Activated T-cell treated with anti-CD3 and anti-CD28 coated beads, Interleukin-2, amount 50 U/mL, for 4 hours (primary cell): ENCODE data around the gene PRKAR2A. TPM values are rescaled to one million over a fixed set of nuclear protein-coding genes. Genes with fewer than 3 reads are reported as not detected.

Experiments used
- ATAC-seq, 2 donors: fragments of 200-7000 bp; cut with Tn5 transposase; one replicate each; pipeline ENCODE4 v1.10.0; 2021
- DNase-seq: peaks from one replicate; pipeline ENCODE4 v3.0.0-alpha.2; 2020
- H3K27me3 Mint-ChIP-seq: one replicate; pipeline ENCODE4 v1.8.0; 2021; ENCODE audit warnings: low read depth, mixed read lengths
- H3K36me3 Mint-ChIP-seq: one replicate; pipeline ENCODE4 v1.8.0; 2022; ENCODE audit warnings: mixed read lengths; ENCODE audit not compliant: insufficient read depth
- H3K4me1 Mint-ChIP-seq: one replicate; pipeline ENCODE4 v1.8.0; 2021; ENCODE audit warnings: low read depth, mixed read lengths
- H3K4me3 Mint-ChIP-seq: one replicate; pipeline ENCODE4 v1.8.0; 2021; ENCODE audit warnings: mild to moderate bottlenecking, moderate library complexity, mixed read lengths
- H3K9me3 Mint-ChIP-seq: one replicate; pipeline ENCODE4 v1.8.0; 2021; ENCODE audit warnings: mixed read lengths
- total RNA-seq, 3 donors: library from RNA; stranded (reverse); gene quantifications; one replicate each; pipeline ENCODE4 v1.2.1, GENCODE V29; 2021

The PRKAR2A gene
- 10 to 100 TPM; 60.7 to 75.9 (median 70.7) TPM for total RNA-seq

DNA sequence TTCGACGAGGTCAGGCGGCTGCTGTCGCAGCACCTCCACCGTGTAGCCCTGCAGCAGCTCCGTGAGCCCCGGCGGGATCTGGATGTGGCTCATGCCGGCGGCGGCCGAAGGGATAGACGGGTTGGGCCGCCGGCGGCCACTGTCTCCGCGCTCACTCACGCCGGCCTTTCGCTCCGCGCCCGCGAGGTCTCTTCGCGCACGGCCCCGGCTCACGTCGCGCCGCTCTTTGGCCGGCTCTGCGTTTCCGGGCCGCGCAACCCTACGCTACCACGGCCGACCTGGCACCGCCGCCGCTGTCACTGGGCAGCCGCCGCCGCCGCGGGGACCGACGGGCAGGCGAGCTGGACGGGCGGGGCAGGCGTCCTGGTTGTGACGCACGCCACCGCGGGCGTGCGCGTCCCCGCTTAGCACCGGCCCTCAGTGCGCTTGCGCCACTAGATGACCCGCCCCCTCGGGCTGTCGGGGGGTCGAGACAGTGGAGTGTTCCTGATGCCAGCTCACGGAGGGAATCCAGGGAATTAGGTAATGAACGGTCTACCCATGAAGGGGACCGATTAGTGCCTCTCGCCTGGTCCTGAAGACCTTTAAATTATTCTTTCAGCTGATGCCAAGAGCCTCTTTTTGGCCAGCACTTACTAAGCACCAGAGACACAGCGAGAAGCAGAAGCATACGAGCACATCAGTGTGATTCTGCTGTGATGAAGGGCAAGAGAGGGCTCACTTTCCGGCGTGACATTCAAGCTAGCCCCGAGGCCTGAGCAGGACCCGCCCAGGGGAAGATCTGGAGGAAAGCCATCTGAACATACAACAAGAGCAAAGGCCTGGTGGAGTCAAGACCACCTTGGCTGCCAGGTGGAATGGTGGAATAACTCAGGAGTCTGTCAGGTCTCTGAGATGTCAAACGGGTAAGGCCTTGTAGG is at the start of gene PRKAR2A:
PRKAR2A (minus strand) TSS at position 371 of the 920 bp plus-strand sequence; CDS start at position 93, 278 bp downstream.
- Mint-ChIP-seq H3K27me3 (no peaks in the 10 kb centered on the region), H3K4me3 (peak within 1 kb of the TSS; percentile 89), H3K4me1 (peaks cover 28% of the 10 kb centered on the region), H3K36me3 (no peaks in the 10 kb centered on the region), H3K9me3 (no peaks in the 10 kb centered on the region)
- ATAC-seq (peak; percentile 91 to 93), DNase-seq (peak; percentile 72)

DNA sequence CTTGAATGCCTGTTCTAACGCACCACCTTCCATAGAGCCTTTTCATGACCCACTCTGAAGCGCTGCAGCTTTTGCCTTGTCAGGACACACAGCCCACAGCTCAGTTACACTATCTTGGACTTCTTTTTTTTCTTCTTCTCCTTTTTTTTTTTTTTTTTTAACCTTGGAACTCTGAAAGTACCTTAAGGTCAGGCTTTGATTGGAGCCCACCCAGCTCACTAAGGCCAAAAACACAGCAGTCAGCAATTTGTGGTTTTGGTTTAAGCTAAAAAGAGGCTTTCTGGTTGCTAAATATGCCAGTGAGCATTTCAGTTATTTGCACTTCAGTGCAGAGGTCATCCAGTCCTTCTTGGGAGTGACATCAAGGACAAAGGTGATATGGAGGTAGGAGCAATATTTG is 49.3 kb upstream of the PRKAR2A start:
- no peaks in the 10 kb centered on the region for H3K27me3 Mint-ChIP-seq
- no peak for DNase-seq
- no peak for ATAC-seq
- peak overlapping the region; percentile 20 for H3K4me3 Mint-ChIP-seq
- peaks cover 37% of the 10 kb centered on the region for H3K4me1 Mint-ChIP-seq
- peaks cover 2% of the 10 kb centered on the region for H3K36me3 Mint-ChIP-seq
- no peaks in the 10 kb centered on the region for H3K9me3 Mint-ChIP-seq

GRCh38 chr3:48894516-48894915 is 46.8 kb upstream of the PRKAR2A start:
- no peak overlapping the region for H3K4me3 Mint-ChIP-seq
- no peak for DNase-seq
- H3K4me1 Mint-ChIP-seq, result peaks cover 32% of the 10 kb centered on the region
- no peaks in the 10 kb centered on the region for H3K9me3 Mint-ChIP-seq
- H3K27me3 Mint-ChIP-seq, result no peaks in the 10 kb centered on the region
- peaks cover 5% of the 10 kb centered on the region for H3K36me3 Mint-ChIP-seq
- ATAC-seq, result no peak

DNA sequence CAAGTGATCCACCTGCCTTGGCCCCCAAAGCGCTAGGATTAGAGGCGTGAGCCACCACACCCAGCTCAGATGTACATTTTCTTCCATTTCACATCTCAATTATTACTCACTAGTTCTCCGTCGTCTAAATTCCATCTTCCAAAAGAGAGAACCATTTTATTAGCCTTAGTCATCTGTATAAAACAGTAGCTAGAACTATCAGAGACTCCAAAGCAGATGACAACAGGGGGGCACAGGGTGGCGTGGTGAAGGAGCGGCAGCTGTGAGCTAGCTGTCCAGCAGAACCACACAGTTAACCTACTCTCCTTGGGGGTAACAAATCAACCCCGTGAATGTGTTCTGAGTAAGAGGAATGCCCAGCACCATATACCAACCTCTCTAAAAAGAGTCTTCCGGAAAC is 43.9 kb upstream of the PRKAR2A start:
- peaks cover 9% of the 10 kb centered on the region for H3K36me3 Mint-ChIP-seq
- peaks cover 16% of the 10 kb centered on the region for H3K4me1 Mint-ChIP-seq
- H3K27me3 Mint-ChIP-seq, result no peaks in the 10 kb centered on the region
- ATAC-seq (no peak), DNase-seq (no peak)
- no peaks in the 10 kb centered on the region for H3K9me3 Mint-ChIP-seq
- H3K4me3 Mint-ChIP-seq, result no peak overlapping the region

GRCh38 chr3:48885753-48886152 is 38.1 kb upstream of the PRKAR2A start:
- Mint-ChIP-seq H3K27me3 (no peaks in the 10 kb centered on the region), H3K4me1 (peaks cover 10% of the 10 kb centered on the region), H3K9me3 (no peaks in the 10 kb centered on the region), H3K4me3 (no peak overlapping the region), H3K36me3 (peaks cover 18% of the 10 kb centered on the region)
- DNase-seq, result no peak
- ATAC-seq, result no peak

DNA sequence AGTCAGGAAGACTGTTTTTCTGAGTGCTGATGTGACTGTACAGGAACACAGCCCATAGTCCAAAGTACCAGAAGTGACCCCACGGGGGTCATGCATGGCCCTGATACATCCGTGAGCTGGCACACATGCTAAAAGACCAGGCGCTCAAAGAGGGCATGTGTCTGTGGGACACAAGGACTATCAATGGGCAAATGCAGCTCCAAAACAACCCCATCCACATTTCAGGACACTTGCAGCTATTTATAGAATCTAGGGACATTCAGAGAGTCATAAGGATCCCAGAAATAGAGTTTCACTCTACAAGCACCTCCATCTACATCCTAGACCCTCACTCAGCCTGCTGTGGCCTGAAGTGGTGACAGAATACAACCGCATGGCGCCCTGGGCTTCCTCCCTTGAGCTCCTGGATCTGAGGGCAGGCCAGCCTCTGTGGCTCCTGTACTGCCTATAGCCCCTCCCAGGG is 34.0 kb upstream of the PRKAR2A start:
- Mint-ChIP-seq H3K9me3 (no peaks in the 10 kb centered on the region), H3K4me1 (peaks cover 3% of the 10 kb centered on the region), H3K27me3 (no peaks in the 10 kb centered on the region), H3K4me3 (no peak overlapping the region), H3K36me3 (peaks cover 17% of the 10 kb centered on the region)
- no peak for DNase-seq
- ATAC-seq, result no peak

- Mint-ChIP-seq H3K36me3 (peaks cover 14% of the 10 kb centered on the region), H3K27me3 (no peaks in the 10 kb centered on the region), H3K4me1 (peaks cover 3% of the 10 kb centered on the region), H3K4me3 (no peak overlapping the region), H3K9me3 (no peaks in the 10 kb centered on the region)
- ATAC-seq (no peak), DNase-seq (no peak)
Observed at GRCh38 chr3:48881006-48881405, 33.3 kb upstream of the PRKAR2A start.

- no peaks in the 10 kb centered on the region for H3K9me3 Mint-ChIP-seq
- H3K27me3 Mint-ChIP-seq, result no peaks in the 10 kb centered on the region
- H3K36me3 Mint-ChIP-seq, result peaks cover 12% of the 10 kb centered on the region
- no peaks in the 10 kb centered on the region for H3K4me1 Mint-ChIP-seq
- DNase-seq (no peak), ATAC-seq (no peak)
- no peak overlapping the region for H3K4me3 Mint-ChIP-seq
Observed at GRCh38 chr3:48879994-48880377, 32.3 kb upstream of the PRKAR2A start.

GRCh38 chr3:48879307-48879993 is 31.8 kb upstream of the PRKAR2A start:
- ATAC-seq, result no peak
- H3K4me1 Mint-ChIP-seq, result no peaks in the 10 kb centered on the region
- H3K9me3 Mint-ChIP-seq, result no peaks in the 10 kb centered on the region
- H3K4me3 Mint-ChIP-seq, result no peak overlapping the region
- H3K27me3 Mint-ChIP-seq, result no peaks in the 10 kb centered on the region
- H3K36me3 Mint-ChIP-seq, result peaks cover 8% of the 10 kb centered on the region
- no peak for DNase-seq

GRCh38 chr3:48877671-48878070 is 30.0 kb upstream of the PRKAR2A start:
- Mint-ChIP-seq H3K36me3 (peaks cover 4% of the 10 kb centered on the region), H3K9me3 (no peaks in the 10 kb centered on the region), H3K4me1 (no peaks in the 10 kb centered on the region), H3K27me3 (no peaks in the 10 kb centered on the region), H3K4me3 (no peak overlapping the region)
- DNase-seq (no peak), ATAC-seq (no peak)

DNA sequence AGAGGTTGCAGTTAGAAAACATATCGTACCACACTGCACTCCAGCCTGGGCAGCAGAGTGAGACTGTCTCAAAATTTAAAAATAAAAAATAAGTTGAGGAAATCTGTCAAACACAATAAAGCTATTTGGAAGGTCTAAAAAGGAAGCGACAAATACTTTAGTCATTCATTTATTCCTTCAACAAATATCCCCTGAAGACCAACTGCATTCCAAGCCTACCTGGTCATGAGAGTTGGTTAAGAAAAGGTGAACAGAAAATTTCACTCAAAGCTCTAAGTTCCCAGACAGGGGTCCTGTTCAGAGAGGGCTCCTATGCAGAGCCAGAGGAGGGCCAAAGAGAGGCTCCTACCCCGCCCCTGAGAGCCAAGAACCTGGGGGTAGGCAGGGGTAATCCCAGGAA is 15.4 kb upstream of the PRKAR2A start:
- ATAC-seq (no peak), DNase-seq (no peak)
- Mint-ChIP-seq H3K36me3 (peaks cover 23% of the 10 kb centered on the region), H3K4me3 (no peak overlapping the region), H3K4me1 (no peaks in the 10 kb centered on the region), H3K9me3 (no peaks in the 10 kb centered on the region), H3K27me3 (no peaks in the 10 kb centered on the region)

DNA sequence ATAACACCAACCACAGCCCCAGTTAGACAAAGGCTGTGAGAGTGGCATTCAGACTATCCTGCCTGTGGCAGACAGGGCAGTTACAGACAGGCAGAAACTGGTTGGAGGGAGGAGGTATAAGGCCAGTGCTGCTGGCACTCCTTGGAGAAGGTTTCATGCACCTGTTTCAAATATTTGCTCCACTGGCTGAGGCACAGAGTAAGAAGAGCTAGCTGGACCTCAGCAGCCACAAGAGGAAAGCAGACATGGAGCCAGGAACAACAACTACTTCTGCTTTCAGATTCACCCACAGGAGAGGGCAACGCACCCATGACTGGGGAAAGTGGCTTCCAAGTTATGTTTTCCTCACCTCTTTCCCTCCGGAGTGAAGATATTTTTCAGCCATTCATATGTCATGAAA is 11.5 kb upstream of the PRKAR2A start:
- Mint-ChIP-seq H3K36me3 (peaks cover 38% of the 10 kb centered on the region), H3K4me3 (no peak overlapping the region), H3K27me3 (no peaks in the 10 kb centered on the region)

DNA sequence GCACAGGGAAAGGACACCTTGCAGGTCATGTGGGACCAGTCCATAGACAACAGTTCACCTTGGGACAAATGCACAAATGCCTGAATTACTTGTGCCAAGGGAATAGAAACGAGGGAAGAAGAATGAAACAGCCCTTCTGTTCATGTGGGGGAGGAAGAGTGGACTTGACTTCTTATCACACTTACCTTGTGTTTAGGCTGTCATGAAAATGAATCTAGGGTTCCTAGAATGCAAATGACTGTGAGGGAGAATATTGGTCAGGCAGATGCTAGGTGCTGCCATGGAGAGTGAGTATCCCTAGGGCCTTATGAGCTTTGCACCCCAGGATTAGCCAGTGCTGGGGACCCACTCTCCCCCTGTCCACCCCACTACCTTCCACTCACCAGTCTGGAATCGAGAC is 11.0 kb upstream of the PRKAR2A start:
- Mint-ChIP-seq H3K9me3 (no peaks in the 10 kb centered on the region), H3K4me1 (no peaks in the 10 kb centered on the region), H3K36me3 (peaks cover 38% of the 10 kb centered on the region), H3K4me3 (no peak overlapping the region), H3K27me3 (no peaks in the 10 kb centered on the region)
- no peak for ATAC-seq
- DNase-seq, result no peak

More for the DNA sequence above, 11.5 kb upstream of the PRKAR2A start:
- no peak for DNase-seq
- no peaks in the 10 kb centered on the region for H3K4me1 Mint-ChIP-seq
- no peaks in the 10 kb centered on the region for H3K9me3 Mint-ChIP-seq
- ATAC-seq, result no peak

DNA sequence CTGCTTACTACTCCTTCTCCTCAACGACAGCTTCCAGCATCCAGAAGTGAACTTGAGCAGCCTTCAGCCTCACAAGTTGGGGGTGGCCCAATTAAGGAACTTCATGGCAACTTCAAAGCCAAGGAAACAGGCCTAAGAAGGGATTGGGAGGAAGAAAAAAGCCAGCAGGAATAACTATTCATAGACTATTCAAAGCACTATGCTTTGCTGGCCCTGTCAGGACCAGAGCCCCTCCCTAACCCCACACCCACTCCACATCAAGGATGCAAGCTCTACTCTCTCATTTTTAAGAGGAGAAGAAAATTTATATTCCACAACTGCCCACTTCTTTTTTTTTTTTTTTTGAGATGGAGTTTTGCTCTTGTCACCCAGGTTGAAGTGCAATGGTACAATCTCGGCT is 10.0 kb upstream of the PRKAR2A start:
- Mint-ChIP-seq H3K27me3 (no peaks in the 10 kb centered on the region), H3K36me3 (peaks cover 35% of the 10 kb centered on the region), H3K4me1 (no peaks in the 10 kb centered on the region), H3K9me3 (no peaks in the 10 kb centered on the region), H3K4me3 (no peak overlapping the region)
- ATAC-seq (no peak), DNase-seq (no peak)

DNA sequence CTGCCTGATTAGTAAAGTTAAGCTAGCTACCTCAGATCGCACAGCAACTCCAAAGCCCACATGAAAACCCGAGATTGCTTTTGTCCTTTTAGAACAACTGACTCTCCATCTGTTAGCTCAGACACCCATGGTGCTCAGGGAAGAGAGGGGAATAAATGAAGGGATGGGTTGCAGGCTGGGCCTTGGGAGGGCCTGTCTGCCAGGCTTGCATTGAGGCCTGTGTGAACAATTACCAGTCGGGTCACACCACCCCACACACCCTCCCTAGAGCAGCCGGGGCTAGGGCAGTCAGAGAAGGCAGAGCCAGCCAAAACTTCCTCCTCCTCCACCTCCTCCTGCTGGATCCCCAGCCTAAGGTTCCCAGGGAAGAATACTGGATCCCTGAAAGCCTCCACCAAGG is 8.8 kb upstream of the PRKAR2A start:
- DNase-seq (no peak), ATAC-seq (no peak)
- Mint-ChIP-seq H3K4me3 (no peak overlapping the region), H3K36me3 (peaks cover 27% of the 10 kb centered on the region), H3K9me3 (no peaks in the 10 kb centered on the region), H3K27me3 (no peaks in the 10 kb centered on the region), H3K4me1 (no peaks in the 10 kb centered on the region)
